ENCODE measurements around the gene TRAPPC10.

Gene TRAPPC10

DNA sequence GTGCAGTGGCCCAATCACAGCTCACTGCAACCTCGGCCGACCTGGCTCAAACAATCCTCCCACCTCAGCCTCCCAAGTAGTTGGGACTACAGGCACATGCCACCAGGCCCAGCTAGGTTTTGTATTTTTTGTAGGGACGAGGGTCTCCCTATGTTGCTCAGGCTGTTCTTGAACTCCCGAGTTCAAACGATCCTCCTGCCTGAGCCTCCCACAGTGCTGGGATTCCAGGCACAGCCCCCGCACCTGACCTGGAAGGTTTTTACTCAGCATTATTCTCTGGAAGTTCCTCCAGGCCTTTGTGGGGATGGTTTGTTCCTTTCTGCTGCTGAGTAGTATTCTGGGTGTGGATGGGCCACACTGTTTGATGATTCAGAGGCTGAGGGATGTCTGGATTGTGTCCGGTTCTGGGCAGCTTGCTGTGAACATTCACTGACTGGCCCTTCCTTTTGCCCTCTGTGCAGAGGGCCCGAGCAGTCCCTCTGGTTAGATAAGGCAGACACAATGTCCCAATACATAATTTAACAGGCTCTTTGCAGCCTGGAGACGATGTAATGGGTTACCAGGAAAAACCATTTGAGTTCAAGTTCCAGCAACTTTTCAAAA lies 6.0 kb upstream of the TRAPPC10 start:
- DNase-seq = no peak

DNA sequence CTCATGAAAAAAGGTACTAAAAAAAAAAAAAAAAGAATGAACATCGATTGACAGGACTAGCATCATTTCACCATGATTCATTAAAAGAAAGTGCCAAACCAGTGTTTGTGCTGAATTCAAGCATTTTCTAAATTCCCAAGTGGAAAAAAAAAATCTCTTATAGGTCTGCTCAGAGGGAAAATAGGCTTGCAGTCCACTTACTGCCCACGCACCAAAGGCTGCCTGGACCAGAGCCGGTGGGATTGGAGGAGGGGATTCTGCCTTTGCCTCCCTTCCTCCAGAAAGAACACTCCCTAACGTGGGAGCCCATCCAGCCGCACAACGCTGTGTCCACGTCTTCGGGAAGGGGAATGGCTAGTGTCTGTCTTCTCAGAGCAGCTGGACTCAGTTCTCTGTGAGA lies 5.5 kb upstream of the TRAPPC10 start:
- no peak for DNase-seq

DNA sequence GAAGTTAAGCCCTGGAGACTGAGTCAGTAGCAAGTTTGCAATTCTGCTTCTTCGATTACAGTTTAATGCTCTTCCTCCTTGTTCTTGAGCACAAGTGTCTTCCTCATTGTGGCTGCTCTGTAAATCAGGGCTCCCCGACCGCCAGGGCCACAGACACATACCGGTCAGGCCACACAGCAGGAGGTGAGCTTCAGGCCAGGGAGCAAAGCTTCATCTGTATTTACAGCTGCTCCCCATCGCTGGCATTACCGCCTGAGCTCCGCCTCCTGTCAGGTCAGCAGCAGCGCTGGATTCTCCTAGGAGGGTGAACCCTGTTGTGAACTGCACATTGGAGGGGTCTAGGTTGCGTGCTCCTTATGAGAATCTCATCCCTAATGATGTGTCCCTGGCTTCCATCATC lies 1.7 kb upstream of the TRAPPC10 start:
- no peak for DNase-seq

DNA sequence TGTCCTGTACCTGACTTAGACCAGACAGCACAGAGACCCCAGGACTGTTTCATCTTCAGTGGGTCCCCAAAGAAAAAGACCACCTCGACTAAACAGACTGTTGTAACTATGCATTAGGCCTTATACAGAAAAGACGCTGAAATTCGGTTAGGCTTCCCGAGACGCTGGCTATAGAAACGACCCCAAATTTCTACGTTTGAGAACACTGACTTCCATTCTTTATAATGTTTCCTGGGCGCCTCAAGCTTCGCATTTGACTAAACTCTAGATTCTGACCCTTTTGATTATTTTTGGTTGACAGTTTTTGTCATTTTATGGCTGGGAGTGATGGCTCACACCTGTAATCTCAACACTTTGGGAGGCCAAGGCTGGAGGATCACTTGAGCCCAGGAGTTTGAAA lies 986 bp upstream of the TRAPPC10 start:
- no peak for DNase-seq

DNA sequence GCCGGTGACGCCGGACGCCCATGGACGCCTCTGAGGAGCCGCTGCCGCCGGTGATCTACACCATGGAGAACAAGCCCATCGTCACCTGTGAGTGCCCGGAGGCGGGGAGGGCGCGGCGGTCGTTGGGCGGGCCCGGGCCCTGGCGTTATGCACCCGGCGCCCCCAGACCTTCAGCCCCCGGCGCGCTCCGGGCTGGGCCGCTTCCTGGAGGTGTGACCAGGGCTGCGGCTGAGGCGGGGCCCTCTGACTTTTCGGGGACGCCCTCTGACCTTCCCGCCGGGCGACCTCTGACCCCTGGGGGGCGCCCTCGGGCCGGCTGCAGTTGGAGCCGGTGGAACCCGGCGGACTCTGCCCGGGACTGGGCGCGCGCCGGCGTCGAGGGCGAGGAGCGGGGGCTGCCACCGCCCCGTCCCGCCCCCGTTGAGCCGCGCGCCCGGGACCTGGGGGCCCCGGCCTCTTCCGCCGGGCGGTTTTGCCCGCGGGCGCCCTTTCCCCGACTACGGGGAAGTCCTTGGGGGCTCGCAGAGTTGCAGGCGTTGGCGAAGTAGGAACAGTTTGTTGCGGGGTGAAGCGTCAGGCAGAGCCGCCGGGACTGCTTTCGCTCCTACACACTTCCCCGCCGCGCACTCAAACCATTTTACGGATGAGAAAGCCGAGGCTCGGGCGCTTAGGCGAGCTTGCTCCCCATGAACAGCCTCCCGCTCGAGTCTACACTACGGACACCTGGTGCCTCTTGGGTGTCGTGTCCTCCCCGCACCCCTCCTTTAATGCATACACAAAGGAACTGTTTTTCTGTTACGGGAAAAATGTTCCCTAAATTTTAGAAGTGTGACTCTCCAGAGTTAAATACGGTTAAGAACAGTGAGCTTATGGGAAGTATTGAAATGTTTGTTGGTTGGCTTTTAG lies 618 bp downstream of the TRAPPC10 start:
- peak; percentile 86 for DNase-seq

DNA sequence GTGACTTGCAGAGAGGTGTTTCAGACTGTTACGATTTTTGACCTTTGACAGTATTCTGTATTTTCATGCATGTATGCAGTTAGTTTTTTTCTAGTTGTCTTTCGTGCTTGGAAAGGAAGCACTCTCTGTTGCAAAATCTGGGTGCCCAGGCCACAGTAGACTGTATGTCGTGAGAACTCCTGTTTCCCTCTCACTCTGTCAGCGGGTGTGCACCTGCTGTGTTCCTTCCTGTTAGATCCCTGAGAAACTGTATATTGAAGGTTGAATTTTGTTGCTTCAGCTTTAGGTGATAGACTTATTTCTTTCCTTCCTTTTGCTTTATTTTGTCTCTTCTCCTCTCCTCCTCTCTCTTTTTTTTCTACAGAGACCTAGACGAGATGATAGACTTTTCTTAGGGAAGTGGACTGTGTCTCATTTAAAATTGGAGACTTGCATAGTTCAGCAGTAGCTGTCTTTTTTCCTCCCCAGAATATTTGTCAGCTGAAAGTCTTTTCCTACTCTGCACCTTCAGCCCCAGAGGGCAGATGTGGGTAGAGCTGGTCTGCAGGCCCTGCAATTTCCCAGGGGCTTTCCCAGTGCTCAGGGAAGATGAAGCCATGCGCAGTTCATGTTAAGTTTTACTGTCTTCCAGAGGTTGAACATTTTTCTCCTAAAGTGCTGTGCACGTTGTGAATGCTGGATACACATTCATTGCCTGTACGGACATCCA lies 1.4 kb downstream of the TRAPPC10 start:
- DNase-seq = peak; percentile 52

DNA sequence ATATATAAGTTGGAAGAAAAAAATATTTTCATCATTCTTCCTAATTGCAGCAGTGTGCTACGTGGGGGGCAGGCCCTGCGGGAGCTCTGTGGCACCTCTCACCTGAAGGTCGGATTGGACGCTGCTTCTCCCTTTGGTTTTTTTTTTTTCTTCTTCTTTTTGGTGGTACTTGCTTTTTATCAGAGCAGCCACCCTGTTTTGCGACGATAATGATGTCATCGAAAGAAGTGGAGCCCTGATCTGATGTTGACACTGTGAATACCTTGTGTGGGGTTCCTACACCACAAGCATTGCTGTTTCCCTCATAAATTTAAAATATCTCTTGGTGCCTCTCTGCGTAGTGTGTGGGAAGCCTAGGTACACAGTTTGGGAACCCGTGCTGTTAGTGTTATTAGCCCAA lies 5.5 kb downstream of the TRAPPC10 start:
- DNase-seq = no peak

DNA sequence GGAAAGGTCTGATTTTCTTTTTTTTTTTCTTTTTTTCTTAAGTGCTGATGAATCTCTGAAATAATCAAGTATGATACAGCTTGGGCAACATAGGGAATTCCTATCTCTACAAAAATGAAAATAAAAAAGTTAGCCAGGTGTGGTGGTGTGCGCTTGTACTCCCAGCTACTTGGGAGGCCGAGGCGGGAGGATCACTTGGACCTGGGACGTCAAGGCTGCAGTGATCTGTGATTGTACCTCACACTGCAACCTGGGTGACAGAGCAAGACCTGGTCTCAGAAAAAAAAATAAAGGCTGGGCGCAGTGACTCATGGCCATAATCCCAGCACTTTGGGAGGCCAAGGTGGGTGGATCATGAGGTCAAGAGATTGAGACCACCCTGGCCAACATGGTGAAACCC lies 6.0 kb downstream of the TRAPPC10 start:
- DNase-seq = no peak

DNA sequence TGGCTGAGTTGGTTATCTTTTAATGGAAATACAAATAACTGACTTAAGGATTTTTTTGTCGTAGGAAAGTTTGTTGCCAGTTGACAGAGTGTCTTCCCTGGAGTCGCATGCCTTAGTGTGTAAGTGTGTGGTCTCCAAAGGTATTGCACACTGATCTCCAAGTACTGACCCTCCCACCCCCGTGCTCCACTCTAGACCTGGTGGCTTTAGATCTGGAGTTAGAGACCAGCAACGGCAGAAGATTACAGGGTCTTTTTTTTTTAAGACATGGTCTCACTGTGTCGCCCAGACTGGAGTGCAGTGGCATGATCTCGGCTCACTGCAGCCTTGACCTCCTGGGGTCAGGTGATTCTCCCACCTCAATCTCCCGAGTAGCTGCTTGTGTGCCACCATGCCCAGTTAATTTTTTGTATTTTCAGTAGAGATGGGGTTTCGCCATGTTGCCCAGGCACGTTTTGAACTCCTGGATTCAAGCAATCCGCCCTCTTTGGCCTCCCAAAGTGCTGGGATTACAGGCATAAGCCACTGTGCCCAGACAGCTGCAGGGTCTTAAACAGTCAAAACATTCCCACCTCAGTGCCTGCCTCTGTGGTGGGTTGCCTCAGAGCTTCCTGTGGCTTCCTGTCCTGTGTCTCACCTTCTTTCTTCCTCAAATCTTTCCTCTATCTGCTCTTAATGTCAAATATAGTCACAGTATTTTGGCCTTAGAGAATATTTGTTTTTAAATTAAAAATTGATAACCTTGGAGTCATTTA lies 6.9 kb downstream of the TRAPPC10 start:
- no peak for DNase-seq

DNA sequence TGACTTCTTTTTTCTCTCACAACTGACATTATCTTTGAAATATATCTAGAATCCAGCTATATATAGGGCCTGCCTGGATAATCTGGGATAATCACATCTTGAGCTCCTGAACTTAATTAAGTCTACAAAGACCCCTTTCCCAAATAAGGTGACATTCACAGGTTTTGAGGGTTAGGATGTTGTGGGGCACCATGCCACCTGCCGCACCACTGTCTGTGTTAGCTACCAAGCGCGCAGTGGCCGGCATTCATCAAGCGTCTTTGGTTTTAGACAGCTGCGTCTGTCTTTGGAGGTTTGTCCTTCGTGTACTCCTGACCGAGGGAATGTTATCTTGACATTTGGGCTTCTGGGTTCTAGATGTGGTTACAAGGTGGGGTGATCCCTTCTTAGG lies 7.5 kb downstream of the TRAPPC10 start:
- DNase-seq = no peak

DNA sequence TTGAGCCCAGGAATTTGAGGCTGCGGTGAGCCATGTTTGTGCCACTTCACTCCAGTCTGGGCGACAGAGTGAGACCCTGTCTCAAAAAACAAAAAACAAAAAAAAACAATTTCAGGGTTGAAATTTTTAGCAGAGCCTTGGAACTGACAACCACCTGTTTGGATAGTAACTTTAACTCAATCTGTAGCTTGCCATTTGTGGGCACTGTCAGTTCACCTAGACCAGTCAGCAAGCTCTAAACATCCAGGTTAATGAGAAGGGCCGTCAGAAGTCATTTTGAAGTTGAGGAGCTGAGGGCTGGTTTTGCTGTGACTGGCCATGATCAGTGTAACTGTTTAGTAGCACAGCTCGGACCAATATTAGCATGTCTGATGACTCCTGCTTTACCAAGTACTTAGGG lies 8.4 kb downstream of the TRAPPC10 start:
- DNase-seq = no peak

DNA sequence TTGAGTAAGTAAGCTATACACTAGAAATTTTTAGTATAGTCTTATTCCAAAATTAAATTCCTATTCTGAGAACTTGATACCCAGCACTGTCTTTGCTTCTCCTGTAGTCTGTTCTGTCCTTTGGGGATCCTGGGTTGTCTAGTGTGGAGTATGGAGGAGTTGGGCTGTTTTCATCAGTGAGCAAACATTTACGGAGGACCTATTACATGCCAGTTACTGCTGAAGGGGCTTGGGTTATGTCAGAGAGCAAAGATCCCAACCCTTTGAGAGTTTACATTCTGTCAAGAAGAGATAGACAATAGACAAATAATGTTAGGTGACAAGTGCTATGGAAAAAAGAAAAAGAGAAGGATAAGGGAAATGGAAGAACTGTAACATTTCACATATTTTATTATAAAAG lies 9.0 kb downstream of the TRAPPC10 start:
- no peak for DNase-seq

DNA sequence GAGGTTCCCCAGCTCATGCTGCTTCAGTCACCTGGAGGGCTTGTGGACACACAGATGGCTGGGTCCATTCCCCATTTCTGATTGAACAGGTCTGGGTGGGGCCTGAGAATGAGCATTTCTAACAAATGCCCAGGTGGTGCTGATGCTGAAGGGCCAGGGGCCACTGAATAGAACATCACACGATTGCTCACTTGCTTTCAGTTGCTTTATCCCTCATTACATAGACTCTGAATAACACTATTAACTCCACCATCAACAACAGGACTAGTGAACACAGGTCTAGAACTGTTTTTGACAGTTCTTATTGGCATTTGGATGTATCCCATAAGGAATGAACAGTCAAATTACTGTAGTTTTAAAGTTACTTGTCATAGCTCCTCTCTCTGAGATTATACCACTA lies 12.1 kb downstream of the TRAPPC10 start:
- no peak for DNase-seq

DNA sequence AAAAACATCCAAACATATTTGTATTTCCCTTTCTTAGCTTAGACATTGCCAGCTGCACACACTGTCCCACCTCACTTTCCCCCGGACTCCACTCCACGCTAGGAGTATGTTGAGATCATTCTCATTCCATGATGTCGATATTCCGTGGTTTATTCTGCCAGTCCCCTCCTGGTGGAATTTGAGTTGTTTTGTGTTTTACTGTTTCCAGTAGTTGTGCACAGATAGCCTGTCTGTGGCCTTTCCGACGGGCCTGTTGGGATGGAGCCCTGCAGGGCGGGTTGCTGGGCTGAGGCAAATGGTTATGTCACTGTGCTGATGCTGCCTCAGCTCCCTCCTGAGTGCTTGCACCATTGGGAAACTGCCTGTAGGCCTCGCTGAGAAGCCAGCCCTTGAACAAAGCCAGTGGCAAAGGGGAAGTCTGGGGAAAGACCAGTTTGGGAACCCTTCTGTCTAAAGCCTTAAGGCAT lies 12.8 kb downstream of the TRAPPC10 start:
- no peak for DNase-seq

DNA sequence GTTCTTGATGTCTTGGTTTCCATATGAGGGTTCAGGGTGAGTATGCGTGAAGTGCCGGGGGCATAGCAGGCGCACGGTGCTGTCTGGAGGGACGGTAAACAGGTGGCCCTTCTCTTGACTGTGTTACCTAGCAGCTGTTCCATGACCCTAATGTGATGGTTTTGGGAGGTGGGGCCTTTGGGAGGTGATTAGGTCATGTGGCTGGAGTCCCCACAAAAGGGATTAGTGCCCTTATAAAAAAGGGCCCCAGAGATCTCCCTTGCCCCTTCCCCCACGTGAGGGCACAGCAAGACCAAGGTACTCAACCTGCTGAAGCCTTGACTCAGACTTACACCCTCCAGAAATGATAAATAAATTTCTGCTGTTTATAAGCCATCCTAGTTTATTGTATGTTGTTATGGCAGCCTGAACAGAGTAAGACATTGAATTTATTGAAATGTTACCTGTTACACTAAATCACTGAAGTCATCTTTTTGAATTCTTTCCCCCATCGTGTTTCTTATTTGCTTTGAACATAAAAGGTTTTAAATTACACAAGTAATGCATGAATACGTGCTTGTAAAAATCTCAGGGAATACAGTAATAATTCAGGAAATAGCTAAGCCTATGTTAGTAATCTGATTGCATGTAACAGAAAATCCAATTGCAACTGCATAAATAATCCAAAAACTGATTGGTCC lies 15.6 kb downstream of the TRAPPC10 start:
- DNase-seq = no peak

DNA sequence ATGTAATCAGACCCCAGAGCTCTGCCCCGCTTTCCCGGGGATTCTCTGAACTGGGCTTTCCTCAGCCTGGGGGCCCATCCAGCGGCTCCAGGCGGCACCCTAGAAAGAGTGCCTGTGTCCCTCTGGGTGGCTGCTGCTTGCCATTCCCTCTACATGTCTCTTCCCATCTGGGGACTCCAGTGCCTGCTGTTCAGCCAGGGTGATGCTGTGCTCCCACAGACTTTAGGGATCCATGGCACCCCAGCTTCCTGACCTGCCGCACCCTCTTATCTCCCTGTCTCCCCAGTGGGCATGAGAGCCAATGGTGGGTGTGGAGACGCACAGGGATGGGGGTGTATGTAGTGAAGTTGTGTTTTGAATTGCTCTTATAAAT lies 16.2 kb downstream of the TRAPPC10 start:
- DNase-seq = no peak

DNA sequence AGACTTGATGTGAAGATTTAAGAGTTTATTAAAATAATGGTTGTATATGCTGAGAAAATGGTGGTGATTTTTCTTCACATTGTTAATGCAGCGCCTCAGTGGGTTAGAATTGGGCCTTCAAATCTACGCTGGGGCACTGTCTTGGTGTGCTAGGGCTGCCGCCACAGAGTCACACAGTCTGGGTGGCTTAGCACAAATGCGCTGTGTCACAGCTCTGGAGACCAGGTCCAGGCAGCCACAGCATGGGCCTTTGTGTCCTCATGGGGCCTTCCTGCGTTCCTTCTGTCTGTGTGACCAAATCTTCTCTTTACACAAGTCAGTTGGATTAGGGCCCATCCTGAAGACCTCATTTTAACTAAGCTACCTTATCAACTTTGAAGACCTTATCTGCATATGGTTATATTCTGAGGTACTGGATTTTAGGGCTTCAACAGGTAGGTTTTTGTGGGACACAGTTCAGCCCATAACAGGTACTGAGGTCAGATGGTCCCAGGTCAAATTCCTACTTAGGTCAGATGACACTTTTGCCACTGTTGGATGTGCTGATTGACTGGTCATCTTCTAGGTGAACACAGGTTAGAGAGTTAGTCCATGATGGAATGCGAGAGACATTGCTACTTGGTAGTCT lies 17.5 kb downstream of the TRAPPC10 start:
- no peak for DNase-seq

DNA sequence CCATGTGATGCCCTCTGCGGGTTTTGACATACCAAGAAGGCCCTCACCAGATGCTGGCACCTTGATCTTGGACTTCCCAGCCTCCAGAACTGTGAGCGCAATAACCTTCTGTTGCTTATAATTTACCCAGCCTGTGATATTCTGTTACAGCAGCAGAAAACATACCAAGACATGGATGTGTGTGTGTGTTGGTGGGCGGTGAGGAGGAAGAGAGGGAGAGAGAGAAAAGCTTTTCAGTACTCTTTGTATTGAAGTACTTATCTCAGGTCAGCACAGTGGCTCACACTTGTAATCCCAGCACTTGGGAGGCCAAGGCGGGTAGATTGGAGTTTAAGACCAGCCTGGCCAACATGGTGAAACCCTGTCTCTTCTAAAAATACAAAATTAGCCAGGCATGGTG lies 23.1 kb downstream of the TRAPPC10 start:
- no peak for DNase-seq

DNA sequence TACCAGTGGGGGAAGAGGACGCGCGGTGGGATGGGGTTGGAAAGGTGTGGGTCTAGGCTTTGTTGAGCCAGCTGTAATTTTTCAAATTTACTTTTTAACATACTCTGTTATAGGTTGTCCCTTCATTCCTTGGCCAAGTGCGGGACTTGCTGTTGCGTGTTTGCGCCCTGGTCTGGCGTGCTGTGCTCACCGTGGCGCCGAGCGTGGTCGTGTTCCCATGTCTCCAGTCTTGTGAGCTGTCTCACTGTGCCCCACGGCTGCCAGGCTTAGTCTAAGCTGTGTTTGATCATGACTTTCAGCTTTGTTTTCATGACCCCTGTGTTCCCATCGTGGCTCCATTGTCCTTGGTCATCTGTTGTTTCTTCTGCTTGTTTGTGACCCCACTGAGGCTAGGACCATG lies 26.0 kb downstream of the TRAPPC10 start:
- DNase-seq = no peak

DNA sequence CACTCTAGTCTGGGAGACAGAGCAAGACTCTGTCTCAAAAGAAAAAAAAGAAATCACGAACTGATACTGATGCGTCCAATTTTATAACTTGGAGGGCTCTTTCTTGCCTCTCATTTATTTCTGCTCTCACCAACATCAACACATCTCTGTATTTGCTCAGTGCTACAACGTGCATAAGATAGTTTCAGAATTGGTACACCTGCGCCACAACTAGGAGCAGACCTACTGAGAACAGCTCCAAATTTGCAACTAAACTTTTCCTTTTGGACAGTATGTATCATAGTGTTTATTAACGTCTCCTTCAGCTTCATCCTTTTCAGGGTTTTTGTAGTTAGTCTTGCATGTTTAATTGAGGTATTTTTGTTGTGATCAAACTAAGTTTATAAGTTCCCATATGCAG lies 27.7 kb downstream of the TRAPPC10 start:
- DNase-seq = no peak

DNA sequence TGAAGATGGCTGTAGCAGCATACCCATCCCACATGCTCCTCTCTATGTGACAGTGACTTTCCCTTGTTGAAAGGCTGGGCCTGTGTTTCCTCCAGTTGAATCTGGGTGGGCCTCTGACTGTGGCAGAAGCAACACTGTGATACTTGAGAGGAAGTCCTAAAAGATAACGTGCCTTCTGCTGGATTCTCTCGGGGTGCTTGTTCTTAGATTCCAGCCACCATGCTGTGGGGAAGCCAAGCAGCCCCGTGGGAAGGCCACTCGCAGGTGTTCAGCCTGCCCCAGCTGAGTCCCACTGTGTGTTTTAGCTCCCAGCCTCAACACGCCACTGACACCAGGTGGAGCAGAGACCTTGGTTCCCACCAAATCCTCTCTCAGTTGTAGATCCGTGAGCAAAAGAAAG lies 31.5 kb downstream of the TRAPPC10 start:
- no peak for DNase-seq

DNA sequence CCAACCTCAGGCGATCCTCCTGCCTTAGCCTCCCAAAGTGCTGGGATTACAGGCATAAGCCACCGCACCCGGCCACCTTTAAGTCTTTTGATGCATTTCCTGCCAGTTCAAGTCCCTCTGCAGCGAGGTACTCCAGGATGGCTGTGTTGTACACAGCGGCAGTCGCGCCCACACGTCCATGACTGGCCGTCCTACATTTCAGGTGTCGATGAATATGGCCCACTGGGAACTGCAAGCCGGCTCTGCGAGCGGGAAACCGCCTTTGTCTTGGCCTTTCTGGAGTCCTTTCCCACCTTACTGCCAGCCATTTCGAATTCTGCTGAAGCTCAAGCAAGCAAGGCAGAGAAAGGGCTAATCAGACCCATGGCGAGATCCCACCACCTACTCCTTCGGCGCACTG lies 34.6 kb downstream of the TRAPPC10 start:
- DNase-seq = no peak

Measured in CD4-positive, alpha-beta T cell treated with Interleukin-10 for 1 hour (primary cell).